ENCODE results near the gene PLEKHG4.

Gene PLEKHG4, protein sequence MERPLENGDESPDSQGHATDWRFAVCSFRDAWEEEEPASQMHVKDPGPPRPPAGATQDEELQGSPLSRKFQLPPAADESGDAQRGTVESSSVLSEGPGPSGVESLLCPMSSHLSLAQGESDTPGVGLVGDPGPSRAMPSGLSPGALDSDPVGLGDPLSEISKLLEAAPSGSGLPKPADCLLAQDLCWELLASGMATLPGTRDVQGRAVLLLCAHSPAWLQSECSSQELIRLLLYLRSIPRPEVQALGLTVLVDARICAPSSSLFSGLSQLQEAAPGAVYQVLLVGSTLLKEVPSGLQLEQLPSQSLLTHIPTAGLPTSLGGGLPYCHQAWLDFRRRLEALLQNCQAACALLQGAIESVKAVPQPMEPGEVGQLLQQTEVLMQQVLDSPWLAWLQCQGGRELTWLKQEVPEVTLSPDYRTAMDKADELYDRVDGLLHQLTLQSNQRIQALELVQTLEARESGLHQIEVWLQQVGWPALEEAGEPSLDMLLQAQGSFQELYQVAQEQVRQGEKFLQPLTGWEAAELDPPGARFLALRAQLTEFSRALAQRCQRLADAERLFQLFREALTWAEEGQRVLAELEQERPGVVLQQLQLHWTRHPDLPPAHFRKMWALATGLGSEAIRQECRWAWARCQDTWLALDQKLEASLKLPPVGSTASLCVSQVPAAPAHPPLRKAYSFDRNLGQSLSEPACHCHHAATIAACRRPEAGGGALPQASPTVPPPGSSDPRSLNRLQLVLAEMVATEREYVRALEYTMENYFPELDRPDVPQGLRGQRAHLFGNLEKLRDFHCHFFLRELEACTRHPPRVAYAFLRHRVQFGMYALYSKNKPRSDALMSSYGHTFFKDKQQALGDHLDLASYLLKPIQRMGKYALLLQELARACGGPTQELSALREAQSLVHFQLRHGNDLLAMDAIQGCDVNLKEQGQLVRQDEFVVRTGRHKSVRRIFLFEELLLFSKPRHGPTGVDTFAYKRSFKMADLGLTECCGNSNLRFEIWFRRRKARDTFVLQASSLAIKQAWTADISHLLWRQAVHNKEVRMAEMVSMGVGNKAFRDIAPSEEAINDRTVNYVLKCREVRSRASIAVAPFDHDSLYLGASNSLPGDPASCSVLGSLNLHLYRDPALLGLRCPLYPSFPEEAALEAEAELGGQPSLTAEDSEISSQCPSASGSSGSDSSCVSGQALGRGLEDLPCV

DNA sequence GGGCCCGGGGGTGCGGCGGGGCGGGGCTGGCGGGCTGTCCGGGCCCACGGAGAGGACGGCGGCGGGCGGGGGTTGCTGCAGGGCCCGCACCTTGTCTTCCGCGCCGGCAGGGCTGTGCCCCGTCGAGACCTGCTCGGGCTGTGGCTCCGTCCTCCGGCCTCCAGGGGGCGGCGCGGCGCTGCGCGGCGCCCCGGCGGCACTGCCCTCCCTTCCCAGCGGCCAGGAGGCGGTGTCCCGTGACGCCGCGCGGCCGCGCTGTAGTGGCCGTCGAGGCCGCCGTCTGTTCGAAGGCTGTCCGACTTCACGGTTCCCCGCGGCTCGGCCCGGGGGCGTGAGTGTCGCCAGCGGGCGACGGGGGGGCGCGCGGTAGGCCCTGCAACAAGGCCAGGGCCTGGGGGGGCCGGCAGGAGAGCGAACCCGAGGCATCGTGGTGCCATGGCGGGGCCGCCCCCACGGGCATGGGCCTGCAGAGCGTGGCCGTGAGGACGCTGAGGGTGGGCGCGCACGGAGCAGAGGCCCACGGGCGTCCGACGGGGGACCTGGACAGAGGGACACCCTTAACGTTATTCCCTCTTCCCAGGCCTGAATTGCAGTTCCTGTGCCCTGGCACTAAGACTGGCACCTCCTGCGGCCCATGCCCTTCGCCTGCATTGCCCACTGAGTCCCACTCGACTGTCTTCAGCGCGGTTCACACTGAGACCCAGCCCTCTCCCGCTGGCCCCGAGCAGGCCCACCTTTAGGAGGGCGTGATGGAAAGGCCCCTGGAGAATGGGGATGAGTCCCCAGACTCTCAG is at the start of gene PLEKHG4:
TSS of gene PLEKHG4 (plus strand) at position 237 of the 794 bp plus-strand sequence. CDS start at position 750, 513 bp downstream.
- DNase-seq = peak; percentile 52

DNA sequence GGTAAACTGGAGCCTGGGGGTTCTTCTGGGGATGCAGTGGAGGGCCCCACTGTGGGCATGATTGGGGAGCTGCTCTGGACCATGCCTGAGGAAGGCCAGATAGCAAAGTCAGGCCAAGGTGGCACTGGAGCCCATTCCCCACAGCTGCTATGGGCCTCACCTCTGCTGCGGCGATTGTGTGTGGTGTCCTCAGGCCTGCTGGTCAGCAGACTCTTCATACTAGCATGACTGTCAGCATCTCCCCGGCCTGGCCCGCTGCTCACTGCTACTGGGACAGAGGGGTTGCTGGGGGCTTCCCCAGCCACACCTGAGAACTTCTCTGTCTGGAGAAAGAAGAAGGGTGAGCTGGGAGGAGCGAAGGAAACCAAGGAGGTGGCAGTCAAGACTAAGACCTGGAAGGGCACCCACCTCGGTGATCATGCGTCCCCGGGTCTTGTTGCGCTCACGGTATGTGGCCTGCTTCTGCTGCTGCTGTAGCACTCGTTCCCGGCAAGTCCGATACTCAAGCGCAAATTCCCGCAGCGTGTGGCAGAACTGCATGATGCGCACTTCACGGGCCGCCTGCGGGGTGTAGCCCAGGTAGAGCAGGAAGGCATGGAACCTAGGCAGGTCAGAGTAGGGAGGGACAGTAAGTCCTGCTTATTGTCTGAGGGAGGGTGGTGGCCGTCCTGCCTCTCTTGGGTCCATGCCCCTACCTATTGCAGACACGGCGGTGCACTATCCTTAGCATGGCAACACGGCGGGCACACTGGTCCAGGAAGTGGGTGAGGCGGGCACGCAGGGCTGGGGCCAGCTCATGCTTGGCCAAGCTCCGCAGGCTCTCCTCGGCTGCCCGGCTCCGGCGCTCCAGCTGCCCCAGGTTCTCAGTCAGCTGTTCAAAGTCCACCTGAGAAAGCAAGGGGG is 49.2 kb upstream of the PLEKHG4 start:
- DNase-seq = no peak

DNA sequence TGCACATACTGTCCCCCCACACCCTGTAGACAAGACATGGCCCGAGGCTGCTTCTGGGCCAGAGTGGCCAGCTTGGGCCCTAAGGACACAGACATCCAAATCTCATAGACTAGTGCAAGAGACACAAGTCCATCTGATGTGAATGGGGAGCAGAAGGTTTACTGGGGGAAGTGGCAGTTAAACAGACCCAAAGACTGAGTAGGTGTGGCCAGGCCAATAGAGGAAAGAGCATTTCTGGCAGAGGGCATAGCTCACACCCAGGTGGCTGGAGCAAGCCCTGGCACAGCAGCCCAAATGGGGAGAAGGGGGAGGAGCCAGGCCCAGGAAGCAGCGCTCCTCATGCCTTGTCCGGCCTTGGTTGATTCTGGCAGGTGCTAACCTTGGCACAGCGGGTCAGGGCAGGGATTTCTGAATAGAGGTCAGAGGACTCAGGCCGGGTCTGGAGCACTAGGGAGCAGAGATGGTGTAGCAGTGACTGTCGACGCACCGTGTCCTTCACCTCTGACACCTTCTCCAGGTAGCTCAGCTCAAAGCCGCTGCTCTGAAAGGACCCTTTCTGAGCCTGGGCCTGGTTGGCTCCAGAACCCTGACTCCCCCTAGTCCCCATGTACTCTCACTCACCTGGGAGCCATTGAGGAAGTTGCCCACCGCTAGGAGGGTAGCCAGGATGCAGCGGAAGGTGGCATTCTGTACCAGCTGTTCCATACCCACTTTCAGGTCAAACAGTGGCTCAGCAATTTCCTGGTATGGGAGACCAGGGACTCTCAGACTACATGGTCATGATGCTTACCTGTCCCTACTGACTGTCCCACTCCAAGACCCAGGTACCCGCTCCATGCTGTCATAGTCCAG is 48.3 kb upstream of the PLEKHG4 start:
- no peak for DNase-seq

DNA sequence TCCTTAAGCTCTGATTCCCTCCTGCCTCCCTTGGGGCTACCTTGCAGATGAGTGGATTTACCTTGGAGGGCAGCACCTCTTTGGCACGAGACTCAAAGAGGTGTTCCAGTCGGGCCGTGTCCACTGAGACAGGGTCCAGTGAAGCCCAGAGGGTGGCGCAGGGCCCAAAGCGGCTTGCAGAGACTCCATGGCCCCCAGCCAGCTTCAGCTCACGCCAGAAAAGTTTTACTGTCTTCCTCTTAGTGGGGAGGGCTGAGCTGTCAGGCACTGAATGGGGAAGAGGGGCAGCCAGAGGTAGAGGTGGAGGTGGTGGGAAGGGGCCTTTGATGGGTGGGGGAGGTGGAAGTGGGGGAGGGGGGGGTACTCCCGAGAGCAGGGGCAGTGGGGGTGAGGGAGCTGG is 45.7 kb upstream of the PLEKHG4 start:
- DNase-seq = no peak

DNA sequence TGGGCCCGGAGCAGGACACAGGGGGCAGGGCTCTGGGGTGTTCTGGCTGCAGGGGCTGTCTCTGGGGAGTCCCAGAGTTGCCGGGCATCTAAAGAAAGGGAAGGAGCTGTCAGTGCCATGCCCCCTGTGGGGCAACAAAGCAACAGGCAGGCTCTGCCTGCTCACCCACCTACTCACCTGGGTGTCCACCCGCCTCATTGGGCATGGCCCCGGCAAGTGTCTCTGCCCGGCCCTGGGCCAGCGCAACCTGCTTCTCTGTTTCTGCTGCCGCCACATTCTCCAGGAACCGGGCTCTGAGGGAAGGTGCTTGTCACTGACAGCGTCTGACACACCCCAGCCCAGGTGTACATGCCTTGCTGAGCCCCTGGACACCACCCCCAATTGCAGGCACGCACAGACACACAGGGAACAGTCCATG is 45.1 kb upstream of the PLEKHG4 start:
- DNase-seq = no peak

DNA sequence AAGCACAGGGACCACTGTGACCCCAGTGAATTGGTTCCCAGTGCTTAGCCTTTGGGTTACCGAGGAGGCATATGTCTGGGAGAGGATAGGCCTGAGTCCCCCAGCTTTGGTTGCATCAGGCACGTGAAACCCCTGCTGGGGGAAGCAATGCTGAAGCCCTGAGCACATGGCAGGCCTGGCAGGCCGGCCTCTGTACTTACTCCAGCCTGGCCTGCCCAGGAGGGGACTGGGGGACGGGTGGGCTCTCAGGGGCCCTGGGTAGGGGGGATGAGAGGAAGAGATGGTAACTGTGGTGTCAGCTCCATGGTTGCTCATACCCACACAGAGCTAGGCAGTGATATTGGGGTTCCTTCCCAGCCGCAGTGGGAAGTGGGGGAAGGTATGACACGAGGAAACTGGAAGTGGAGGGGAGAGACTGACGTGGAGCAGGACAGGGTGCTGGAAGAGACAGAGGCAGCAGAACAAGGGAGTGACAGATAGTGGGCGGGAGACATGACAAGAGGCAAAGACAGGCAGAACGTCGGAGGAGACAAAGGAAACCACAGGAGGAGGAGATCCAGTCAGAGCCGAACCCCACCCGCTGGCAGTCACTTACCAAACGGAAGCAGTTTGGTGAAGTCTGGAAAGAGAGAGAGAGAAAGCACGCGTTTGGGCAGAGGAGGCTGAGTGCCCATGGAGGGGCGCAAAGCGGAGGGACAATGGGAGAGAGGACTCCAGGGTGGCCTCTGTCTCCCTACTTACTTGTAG is 43.3 kb upstream of the PLEKHG4 start:
- no peak for DNase-seq

DNA sequence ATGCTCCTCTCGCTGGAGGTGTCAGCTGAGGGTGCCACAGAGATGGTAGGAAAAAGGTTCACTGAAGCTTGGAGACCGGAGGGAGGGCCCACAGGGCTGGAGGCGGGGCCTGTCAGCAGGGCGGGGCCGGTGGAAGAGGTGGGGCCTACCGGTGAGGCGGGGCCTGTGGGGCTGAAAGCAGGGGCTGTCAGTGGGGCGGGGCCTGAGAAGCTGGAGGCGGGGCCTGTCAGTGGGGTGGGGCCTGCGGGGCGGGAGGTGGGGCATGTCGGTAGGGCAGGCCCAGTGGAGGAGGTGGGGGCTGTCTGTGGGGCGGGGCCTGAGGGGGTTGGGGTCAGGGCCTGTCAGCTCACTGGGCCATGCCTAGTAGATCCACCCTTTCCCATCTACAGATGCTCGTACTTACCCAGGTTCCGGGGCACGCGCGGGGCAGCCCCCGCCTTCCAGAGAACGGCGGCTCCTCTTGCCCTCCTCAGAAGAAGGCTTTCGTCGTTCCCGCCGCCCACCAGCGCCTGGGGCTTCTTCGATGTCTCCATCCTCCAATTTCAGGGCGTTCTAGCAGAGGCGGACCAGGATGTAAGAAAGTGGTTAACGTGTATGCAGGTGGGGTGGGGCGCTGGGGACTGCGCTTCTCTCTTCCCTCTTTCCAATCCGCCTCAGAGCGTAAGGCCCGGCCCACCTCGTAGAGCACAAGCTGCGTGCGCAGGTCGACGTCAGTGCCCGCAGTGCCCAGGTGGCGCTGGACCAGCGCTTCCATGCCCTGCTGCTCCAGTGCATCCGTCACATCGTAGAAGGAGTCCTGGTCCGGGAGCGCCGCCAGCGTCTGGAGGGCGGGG is 42.6 kb upstream of the PLEKHG4 start:
- peak; percentile 26 for DNase-seq

DNA sequence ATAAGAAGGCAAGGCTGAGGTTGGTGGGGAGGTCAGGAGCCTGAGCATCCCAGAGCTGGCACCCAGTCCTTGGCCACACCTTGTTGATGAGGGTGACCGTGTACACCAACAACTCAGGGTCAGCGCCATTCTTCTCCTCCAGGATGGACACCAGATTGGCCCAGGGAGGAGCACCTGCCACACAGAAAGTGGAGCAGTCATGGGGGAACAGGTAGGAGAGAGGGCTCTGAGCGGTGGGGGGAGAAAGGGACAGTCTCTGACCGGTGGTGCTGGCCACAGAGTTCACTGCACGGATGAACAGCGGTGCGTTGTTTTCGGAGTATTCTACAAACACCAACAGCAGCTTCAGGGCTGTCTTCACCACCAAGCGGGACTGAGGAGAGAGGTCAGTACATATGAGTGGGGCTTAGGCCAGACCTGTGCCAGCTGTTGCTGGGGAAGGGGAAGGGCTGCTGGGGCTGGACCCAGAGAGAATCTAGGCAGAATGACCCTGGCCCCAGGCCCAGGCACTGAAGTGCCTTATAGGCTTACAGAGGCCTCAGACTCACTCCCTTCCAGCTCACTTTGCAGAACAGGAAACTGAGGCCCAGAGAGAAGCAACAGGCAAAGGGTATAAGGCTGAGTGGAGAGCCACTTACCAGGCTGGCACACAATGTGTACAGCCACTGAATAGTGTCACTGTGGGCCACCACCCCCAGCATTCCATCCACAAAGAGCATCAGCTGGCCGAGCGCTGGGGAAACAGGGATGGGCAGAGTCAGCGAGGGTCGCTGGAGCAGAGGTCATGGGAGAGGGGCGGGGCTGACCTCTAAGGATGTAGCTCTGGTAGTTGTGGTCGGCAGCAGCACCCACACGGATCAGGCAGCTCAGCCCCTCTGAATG is 41.7 kb upstream of the PLEKHG4 start:
- DNase-seq = no peak

DNA sequence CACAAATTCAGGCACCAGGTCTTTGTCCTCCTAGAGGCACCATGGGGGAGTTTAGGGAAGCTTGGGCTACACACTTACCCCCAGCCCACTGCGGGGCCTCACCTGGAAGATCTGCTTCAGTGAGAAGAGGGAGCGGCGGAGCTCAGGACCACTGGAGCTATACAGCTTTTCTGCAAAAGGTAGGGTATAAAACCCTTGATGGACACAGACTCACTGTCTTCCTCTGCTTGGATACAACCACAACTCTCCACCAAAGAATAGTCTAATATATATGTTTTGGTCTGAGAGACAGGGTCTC is 41.1 kb upstream of the PLEKHG4 start:
- DNase-seq = no peak

DNA sequence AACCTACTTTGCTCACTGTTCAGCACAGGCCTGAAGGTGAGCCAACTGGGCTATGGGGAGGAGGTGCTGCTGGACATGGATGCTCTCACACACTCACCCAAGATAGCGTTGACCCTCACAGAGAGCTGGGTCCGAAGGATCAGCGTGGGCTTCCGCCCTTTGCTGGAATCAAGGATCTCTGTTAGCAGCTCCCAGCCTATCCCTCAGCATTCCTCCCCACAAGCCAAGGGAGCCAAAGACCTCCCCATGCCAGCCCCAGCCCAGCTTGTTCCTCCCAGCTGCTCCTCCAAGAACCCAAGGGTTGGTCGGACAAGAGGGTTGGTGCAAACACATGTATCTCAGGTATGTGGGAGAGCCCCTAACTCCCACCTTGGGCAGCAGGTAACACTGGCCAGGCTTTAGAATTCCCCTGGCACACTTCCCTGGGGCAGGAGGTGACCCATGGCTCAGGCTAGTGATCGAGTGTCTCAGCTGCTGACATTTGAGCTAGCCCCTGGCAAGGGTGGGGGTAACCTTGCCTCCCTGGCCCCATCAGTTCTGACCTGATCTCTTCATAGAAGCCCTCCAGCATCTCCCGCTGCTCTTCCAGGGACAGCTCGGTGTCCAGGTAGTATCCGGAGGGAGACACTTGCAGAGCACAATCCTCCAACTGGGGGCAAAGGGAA is 40.4 kb upstream of the PLEKHG4 start:
- no peak for DNase-seq

DNA sequence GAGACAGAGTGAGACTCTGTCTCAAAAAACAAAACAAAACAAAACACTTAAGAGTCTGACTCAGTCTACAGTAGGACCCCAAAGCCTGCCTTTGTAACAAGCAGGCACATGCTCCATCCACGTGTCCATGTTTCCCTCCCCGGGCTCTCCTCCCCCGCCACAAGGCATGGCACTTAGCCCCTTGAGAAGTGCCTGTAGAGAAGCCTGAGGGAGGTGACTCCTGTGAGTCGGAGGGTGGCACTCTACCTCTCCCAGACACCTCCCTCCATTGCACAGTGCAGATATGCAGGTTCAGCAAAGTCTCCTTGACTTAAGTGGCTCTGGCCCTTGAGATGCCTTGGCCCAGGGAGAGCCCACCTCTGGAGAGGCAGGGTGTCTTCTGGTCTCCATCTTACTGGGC is 38.8 kb upstream of the PLEKHG4 start:
- DNase-seq = no peak

DNA sequence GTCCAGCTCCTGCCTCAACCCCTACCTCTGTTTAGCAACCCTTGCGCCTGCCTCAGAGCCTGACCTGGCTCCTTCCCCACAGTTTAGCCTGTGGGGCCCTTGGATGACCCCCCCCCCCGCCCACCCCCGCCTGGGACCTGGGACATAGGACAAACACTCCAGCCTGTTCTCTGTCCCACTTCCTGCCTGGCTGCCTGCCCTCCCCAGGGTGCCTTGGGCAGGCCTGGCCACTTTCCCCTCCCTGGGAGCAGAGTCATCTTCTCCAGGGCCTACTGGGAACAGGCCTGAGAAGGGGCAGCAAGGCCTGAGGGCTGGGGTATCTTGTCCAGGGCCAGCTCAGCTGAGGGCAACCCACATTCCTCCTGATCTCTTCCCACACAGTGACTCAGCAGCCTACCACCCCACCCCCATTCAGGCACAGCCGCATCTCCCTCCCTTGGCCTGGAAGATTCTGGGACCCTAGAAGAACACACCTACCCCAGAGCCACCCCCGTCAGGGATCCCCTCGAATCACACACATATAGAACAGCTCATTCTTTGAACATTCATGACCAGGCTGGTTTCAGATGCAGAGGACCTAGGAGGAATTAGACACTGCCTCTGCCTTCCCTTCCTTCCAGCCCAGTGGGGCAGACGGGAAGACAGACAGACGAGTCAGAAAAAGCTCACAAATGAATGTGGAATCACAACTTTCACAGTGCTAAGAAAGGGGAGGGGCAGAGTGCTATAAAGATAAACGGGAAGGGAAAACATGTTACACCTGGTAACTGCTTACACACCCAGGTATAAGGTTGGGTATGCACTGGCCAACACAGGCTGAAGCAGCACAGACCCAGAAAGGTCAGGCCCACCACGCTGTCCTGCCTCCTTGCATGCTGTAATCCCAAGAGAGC is 38.1 kb upstream of the PLEKHG4 start:
- DNase-seq = peak; percentile 68

DNA sequence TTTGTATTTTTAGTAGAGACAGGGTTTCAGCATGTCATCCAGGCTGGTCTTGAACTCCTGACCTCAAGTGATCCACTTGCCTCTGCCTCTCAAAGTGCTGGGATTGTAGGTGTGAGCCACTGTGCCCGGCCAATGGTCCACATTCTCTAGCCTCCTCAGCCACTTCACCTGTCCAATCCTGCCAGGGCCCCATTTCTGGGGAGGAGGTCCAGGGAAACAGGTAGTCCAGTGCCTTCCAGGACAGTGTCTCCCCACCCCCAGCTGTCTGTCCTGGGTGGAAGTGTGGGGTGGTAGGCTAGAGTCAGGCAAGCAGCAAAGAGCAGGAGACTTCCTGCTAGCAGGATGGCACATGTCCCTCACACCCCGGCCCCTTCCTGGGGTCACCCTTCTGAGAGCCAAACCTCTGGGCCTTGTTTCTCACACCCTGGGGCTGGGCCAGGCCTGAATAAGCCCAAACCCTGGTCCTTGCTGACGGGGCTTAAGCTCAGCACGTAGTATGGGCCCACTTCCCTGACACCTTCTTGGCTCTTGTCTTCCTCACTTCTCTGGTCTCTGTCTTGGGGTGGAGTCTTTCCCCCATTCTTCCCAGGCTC is 37.1 kb upstream of the PLEKHG4 start:
- no peak for DNase-seq

DNA sequence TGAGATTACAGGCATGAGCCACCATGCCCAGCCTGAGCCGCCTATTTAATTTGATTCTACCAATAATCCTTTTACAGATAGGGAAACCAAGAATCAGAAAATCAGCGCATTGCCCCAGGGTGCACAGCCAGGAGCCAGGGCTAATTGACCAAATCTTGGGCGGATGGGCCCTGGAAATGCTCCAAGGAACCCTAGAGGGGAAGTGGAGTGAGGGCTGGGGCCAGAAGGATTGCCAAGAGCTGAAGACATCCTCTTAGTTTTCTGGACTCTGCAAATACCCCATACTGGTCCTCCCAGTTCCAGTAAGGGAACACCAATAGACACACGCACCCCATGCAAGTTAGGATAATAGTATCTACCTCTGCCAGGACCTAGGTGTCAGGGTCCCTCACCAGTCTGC is 35.9 kb upstream of the PLEKHG4 start:
- DNase-seq = no peak

DNA sequence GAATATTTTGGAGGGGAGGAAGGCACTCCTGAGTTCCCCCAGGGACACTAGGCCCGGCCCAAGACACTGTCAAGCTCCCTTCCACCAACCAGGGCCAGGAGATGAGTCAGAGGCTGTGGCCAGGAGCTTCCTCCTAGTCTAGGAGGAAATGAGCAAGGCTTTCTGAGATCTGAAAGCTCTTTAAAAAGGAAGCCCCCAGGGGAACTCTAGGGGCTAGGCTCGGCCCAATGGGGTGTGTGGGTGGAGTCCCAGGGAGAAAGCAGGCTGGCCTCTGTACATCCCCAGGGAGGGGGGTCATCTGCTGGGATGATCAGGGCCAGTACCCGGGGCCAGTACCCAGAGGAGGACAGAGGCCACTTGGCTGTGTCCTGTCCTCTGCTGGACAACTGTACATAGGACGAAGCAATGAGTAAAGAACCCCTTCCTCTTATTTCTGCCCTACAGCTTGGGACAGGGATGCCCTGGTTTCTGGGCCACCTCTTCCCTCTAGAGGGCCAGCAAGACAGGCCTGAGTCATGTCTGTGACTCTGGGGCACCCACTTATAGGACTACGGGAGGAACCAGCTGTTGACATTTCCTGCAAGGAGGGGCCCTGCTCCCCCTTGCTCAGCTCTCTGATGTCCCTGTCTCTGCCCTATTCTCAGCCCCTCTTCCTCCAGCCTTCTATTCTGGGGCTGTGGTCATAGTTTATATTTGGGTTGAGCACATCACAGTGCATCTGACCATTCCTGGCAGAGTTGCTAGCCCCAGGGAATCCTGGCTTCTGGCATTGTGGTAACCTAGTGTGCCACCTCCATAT is 34.7 kb upstream of the PLEKHG4 start:
- peak; percentile 69 for DNase-seq
